Body of pancreas (tissue), 4 donors: Measurements from ENCODE around the gene SLCO3A1.

Experiments
- CTCF ChIP-seq, 7 experiments: fragments of 450-650 bp in 4 of 7; fragments of 200-600 bp in 3 of 7; sonication (generic) in 3 of 7; IDR thresholded peaks; one replicate each; pipeline ENCODE4 v1.5.1; 2016 to 2019; ENCODE audit warnings: antibody characterized with exemption in 7 of 7
- POLR2A ChIP-seq, 3 donors: fragments of 450-650 bp; IDR thresholded peaks; one replicate each; pipeline ENCODE4 v1.6.1; 2016; ENCODE audit warnings: antibody characterized with exemption in 3 of 3, mild to moderate bottlenecking in 2 of 3

- TF ChIP-seq CTCF (IDR thresholded peaks at IDR 0.05), result no peak
- TF ChIP-seq POLR2A (IDR thresholded peaks at IDR 0.05), result no peak
Measured at GRCh38 chr15:92140796-92141195, 287.3 kb downstream of the SLCO3A1 start.
